Cardiac muscle cell (in vitro differentiated cells and primary cell): Measurements from ENCODE around the gene HTR7. TPM values are rescaled to one million over a fixed set of nuclear protein-coding genes. Genes with fewer than 3 reads are reported as not detected.

Source experiments
- DNase-seq, 2 donors: peaks; one replicate each; pipeline versions ENCODE4 v3.0.0 to v3.0.0-alpha.2; 2010 to 2017; ENCODE audit warnings: low read depth in 1 of 2, low spot score in 1 of 2
- H3K27ac ChIP-seq: fragments of 200-600 bp; sonication (generic); 2 replicates; pipeline ENCODE4 v1.5.1; 2016
- H3K27me3 ChIP-seq: fragments of 200-600 bp; sonication (generic); 2 replicates; pipeline ENCODE4 v1.6.0; 2016; ENCODE audit warnings: control low read depth
- H3K36me3 ChIP-seq: fragments of 200-600 bp; sonication (generic); 2 replicates; pipeline ENCODE4 v1.5.1; 2016; ENCODE audit warnings: control low read depth
- H3K4me1 ChIP-seq: fragments of 200-600 bp; sonication (generic); 2 replicates; pipeline ENCODE4 v1.8.1; 2017; ENCODE audit warnings: low read depth, mild to moderate bottlenecking, mixed run types
- H3K4me3 ChIP-seq: fragments of 200-600 bp; sonication (generic); 2 replicates; pipeline ENCODE4 v1.5.1; 2016; ENCODE audit warnings: mild to moderate bottlenecking
- H3K9me3 ChIP-seq: fragments of 200-600 bp; sonication (generic); 2 replicates; pipeline ENCODE4 v1.5.1; 2017; ENCODE audit warnings: low read depth, mild to moderate bottlenecking, control low read depth
- CTCF ChIP-seq: IDR thresholded peaks from 2 replicates; pipeline ENCODE4 v1.5.1; 2012; ENCODE audit warnings: low read depth, mild to moderate bottlenecking, low read length
- polyA plus RNA-seq: library from polyadenylated mRNA; unstranded; fragments of >200 nt; fragmentation: Nextera tagmentation; extraction: Ambion mirVana; gene quantifications from 2 replicates; pipeline ENCODE4 v1.2.1, GENCODE V29; 2016
- total RNA-seq: library from RNA; depleted of rRNA; stranded (reverse); fragments of >200 nt; gene quantifications from 2 replicates; pipeline ENCODE4 v1.2.3, GENCODE V29; 2016

HTR7 gene
- total and polyA plus RNA-seq, 2 experiments from 2014 or later: not detected

GRCh38 chr10:90779548-90779947, 78.3 kb downstream of the HTR7 start:
- Histone ChIP-seq H3K27ac (no peak overlapping the region), H3K27me3 (no peaks in the 10 kb centered on the region), H3K36me3 (no peaks in the 10 kb centered on the region), H3K4me3 (no peak overlapping the region), H3K4me1 (no peaks in the 10 kb centered on the region), H3K9me3 (no peaks in the 10 kb centered on the region)
- peak; percentile 30 for TF ChIP-seq CTCF
- no peak for DNase-seq

- Histone ChIP-seq H3K4me1 (no peaks in the 10 kb centered on the region), H3K27me3 (no peaks in the 10 kb centered on the region), H3K9me3 (no peaks in the 10 kb centered on the region), H3K36me3 (no peaks in the 10 kb centered on the region), H3K4me3 (no peak overlapping the region), H3K27ac (no peak overlapping the region)
- DNase-seq: peak in 1 of 2 donors; percentile 60
- TF ChIP-seq CTCF: no peak
Observed at GRCh38 chr10:90777621-90778020, 80.2 kb downstream of the HTR7 start.

- peak in 1 of 2 donors; percentile 84 for DNase-seq
- Histone ChIP-seq H3K9me3 (no peaks in the 10 kb centered on the region), H3K27me3 (no peaks in the 10 kb centered on the region), H3K36me3 (no peaks in the 10 kb centered on the region), H3K4me1 (no peaks in the 10 kb centered on the region), H3K27ac (no peak overlapping the region), H3K4me3 (no peak overlapping the region)
- no peak for TF ChIP-seq CTCF
Observed at GRCh38 chr10:90775351-90776028, 82.3 kb downstream of the HTR7 start.

- TF ChIP-seq CTCF: no peak
- DNase-seq: no peak
- Histone ChIP-seq H3K4me1 (no peaks in the 10 kb centered on the region), H3K4me3 (no peak overlapping the region), H3K27ac (no peak overlapping the region), H3K9me3 (no peaks in the 10 kb centered on the region), H3K36me3 (no peaks in the 10 kb centered on the region), H3K27me3 (no peaks in the 10 kb centered on the region)
Observed at GRCh38 chr10:90769946-90770841, 87.6 kb downstream of the HTR7 start.

- Histone ChIP-seq H3K4me1 (no peaks in the 10 kb centered on the region), H3K36me3 (no peaks in the 10 kb centered on the region), H3K27me3 (no peaks in the 10 kb centered on the region), H3K27ac (no peak overlapping the region), H3K9me3 (no peaks in the 10 kb centered on the region), H3K4me3 (no peak overlapping the region)
- peak; percentile 58 to 61 for DNase-seq
- TF ChIP-seq CTCF: peak; percentile 79
Observed at GRCh38 chr10:90751107-90751997, 106.5 kb downstream of the HTR7 start.
